Stimulated activated CD4-positive, alpha-beta T cell treated with anti-CD3 and anti-CD28 coated beads, Interleukin-2, amount 100 ng/mL, for 4 hours (primary cell): Measurements from ENCODE around the gene TAF3.
"Not testable (repeated sequence)": the region's sequence is repeated elsewhere in the genome, so short reads cannot be mapped to it uniquely, and the experiment has no call there.

ENCODE experiments used
- DNase-seq: peaks from one replicate; pipeline ENCODE4 v3.0.0-alpha.2; 2020; ENCODE audit warnings: low read depth

The TAF3 gene

GRCh38 chr10:7811000-7811399, 7.3 kb upstream of the TAF3 start:
- no peak for DNase-seq

GRCh38 chr10:7811743-7812142, 6.6 kb upstream of the TAF3 start:
- not testable (repeated sequence) for DNase-seq

- DNase-seq: no peak
Observed at GRCh38 chr10:7813481-7813880, 4.8 kb upstream of the TAF3 start.

GRCh38 chr10:7817576-7817975, 729 bp upstream of the TAF3 start:
- DNase-seq: no peak

- no peak for DNase-seq
Observed at GRCh38 chr10:7817984-7818294, 366 bp upstream of the TAF3 start.

- DNase-seq: no peak
Observed at GRCh38 chr10:7819121-7819460, 786 bp downstream of the TAF3 start.

GRCh38 chr10:7824251-7824650, 5.9 kb downstream of the TAF3 start:
- DNase-seq: no peak

GRCh38 chr10:7826971-7827370, 8.7 kb downstream of the TAF3 start:
- DNase-seq: no peak

- DNase-seq: no peak
Observed at GRCh38 chr10:7829289-7829834, 11.1 kb downstream of the TAF3 start.

- no peak for DNase-seq
Observed at GRCh38 chr10:7832060-7832459, 13.8 kb downstream of the TAF3 start.

GRCh38 chr10:7833210-7833609, 14.9 kb downstream of the TAF3 start:
- DNase-seq: no peak

GRCh38 chr10:7834262-7834661, 16.0 kb downstream of the TAF3 start:
- DNase-seq: no peak

GRCh38 chr10:7836571-7836970, 18.3 kb downstream of the TAF3 start:
- DNase-seq: no peak

- no peak for DNase-seq
Observed at GRCh38 chr10:7846591-7846990, 28.3 kb downstream of the TAF3 start.

- no peak for DNase-seq
Observed at GRCh38 chr10:7853226-7853842, 35.0 kb downstream of the TAF3 start.

- no peak for DNase-seq
Observed at GRCh38 chr10:7853890-7854289, 35.6 kb downstream of the TAF3 start.

- DNase-seq: no peak
Observed at GRCh38 chr10:7855205-7855604, 36.9 kb downstream of the TAF3 start.

- no peak for DNase-seq
Observed at GRCh38 chr10:7856678-7857077, 38.4 kb downstream of the TAF3 start.

GRCh38 chr10:7857262-7857661, 39.0 kb downstream of the TAF3 start:
- no peak for DNase-seq

GRCh38 chr10:7861509-7862120, 43.3 kb downstream of the TAF3 start:
- DNase-seq: no peak

- no peak for DNase-seq
Observed at GRCh38 chr10:7862121-7862514, 43.8 kb downstream of the TAF3 start.

- DNase-seq: no peak
Observed at GRCh38 chr10:7866176-7866575, 47.9 kb downstream of the TAF3 start.

GRCh38 chr10:7872041-7872442, 53.7 kb downstream of the TAF3 start:
- DNase-seq: no peak

- no peak for DNase-seq
Observed at GRCh38 chr10:7874864-7875263, 56.6 kb downstream of the TAF3 start.
